H1 (cell line): ENCODE measurements around the gene ZNF831. TPM values are rescaled to one million over a fixed set of nuclear protein-coding genes. Genes with fewer than 3 reads are reported as not detected.

Experiments used
- CHD1 ChIP-seq: IDR thresholded peaks from 2 replicates; pipeline ENCODE4 v1.6.1; 2012; ENCODE audit warnings: low read depth, low read length, improper control_type of control experiment
- EGR1 ChIP-seq: IDR thresholded peaks from 2 replicates; pipeline ENCODE4 v1.6.1; 2011; ENCODE audit warnings: low read depth, low read length, borderline replicate concordance
- HDAC2 ChIP-seq, 2 experiments: fragments of 300-600 bp in 1 of 2; sonication (generic) in 1 of 2; IDR thresholded peaks; 2 replicates each; pipeline ENCODE4 v1.6.1; 2011 to 2012; ENCODE audit warnings: low read depth in 2 of 2, low read length in 2 of 2, mild to moderate bottlenecking in 2 of 2, moderate library complexity in 2 of 2, borderline replicate concordance in 1 of 2, inconsistent platforms in 1 of 2
- HDAC6 ChIP-seq: IDR thresholded peaks from one replicate; pipeline ENCODE4 v1.7.1; 2012; ENCODE audit warnings: low read depth, mild to moderate bottlenecking, inconsistent platforms, low read length, moderate library complexity
- SP4 ChIP-seq: IDR thresholded peaks from 2 replicates; pipeline ENCODE4 v1.6.1; 2012; ENCODE audit warnings: low read length, inconsistent platforms
- TCF12 ChIP-seq: IDR thresholded peaks from 2 replicates; pipeline ENCODE4 v1.6.1; 2011; ENCODE audit warnings: low read depth, mild to moderate bottlenecking, low read length
- polyA plus RNA-seq, 7 experiments: library from polyadenylated mRNA; depleted of rRNA in 3 of 7; stranded (reverse) in 5 of 7; unstranded in 2 of 7; fragments of >200 nt in 5 of 7; fragments of 200-250 nt in 2 of 7; gene quantifications; 1 replicate in 5 of 7; 2 replicates in 1 of 7; 4 replicates in 1 of 7; pipeline versions ENCODE4 v1.2.1 to v1.2.3, GENCODE V29; 2011 to 2013; ENCODE audit warnings: missing spikeins in 2 of 7, mixed read lengths in 2 of 7
- total RNA-seq: library from RNA; stranded (reverse); fragmentation: NEBNext Ultra II Directional; extraction: Animal tissue kit (Norgen Biotek cat#: 25700); gene quantifications from 2 replicates; pipeline ENCODE4 v1.2.1, GENCODE V29; 2021

Gene ZNF831
- total and polyA plus RNA-seq, 2 of the 8 experiments (the other 6 are each of a cell fraction or from before 2014, with no cell fraction given): not detected

DNA sequence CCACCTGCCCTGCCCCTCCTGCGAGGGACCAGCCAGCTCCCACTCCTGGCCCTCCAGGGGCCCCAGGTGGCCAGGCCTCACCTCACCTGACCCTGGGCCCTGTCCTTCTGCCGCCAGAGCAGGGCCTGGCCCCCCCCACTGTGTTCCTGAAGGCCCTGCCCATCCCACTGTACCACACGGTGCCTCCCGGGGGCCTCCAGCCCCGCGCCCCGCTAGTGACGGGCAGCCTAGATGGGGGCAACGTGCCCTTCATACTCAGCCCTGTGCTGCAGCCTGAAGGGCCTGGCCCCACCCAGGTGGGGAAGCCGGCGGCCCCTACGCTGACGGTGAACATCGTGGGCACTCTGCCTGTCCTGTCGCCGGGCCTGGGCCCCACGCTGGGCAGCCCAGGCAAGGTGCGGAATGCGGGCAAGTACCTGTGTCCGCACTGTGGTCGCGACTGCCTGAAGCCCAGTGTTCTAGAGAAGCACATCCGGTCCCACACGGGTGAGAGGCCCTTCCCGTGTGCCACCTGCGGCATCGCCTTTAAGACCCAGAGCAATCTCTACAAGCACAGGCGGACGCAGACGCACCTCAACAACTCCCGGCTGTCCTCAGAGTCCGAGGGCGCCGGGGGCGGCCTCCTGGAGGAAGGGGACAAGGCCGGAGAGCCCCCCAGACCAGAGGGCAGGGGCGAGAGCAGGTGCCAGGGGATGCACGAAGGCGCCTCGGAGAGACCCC is 27.6 kb downstream of the ZNF831 start (continued):
- TF ChIP-seq HDAC2 (IDR thresholded peaks at IDR 0.05; ENCODE audit: borderline replicate concordance in 1 of 2, low read depth in 2 of 2, low read length in 2 of 2) (no peak), HDAC6 (no peak), EGR1 (no peak), SP4 (no peak), TCF12 (no peak), CHD1 (no peak)
